Thoracic aorta (tissue), 2 donors: Measurements from ENCODE around the gene CAPN15. TPM values are rescaled to one million over a fixed set of nuclear protein-coding genes. Genes with fewer than 3 reads are reported as not detected.

Experiments
- ATAC-seq: fragments of 150-250 bp; one replicate; pipeline ENCODE4 v1.8.0; 2017; ENCODE audit warnings: low read depth; ENCODE audit not compliant: insufficient number of reproducible peaks, low FRiP score
- DNase-seq: peaks from one replicate; pipeline ENCODE4 v3.0.0-alpha.2; 2020; ENCODE audit warnings: low spot score
- H3K27ac ChIP-seq, 2 donors: fragments of 200-600 bp; sonication (generic); 1 replicate in 1 of 2; 2 replicates in 1 of 2; pipeline ENCODE4 v1.5.1; 2016; ENCODE audit warnings: mild to moderate bottlenecking in 2 of 2, moderate library complexity in 2 of 2
- H3K27me3 ChIP-seq: fragments of 200-600 bp; sonication (generic); replicated peaks from 2 replicates; pipeline ENCODE4 v1.6.0; 2016; ENCODE audit warnings: mild to moderate bottlenecking; ENCODE audit not compliant: insufficient read depth
- H3K36me3 ChIP-seq: fragments of 200-600 bp; sonication (generic); one replicate; pipeline ENCODE4 v1.5.1; 2016
- H3K4me1 ChIP-seq, 2 donors: fragments of 200-600 bp; sonication (generic); 1 replicate in 1 of 2; 2 replicates in 1 of 2; pipeline versions ENCODE4 v1.5.1 to v1.6.0; 2016; ENCODE audit warnings: low read depth in 2 of 2, mild to moderate bottlenecking in 1 of 2; ENCODE audit not compliant: control insufficient read depth in 1 of 2
- H3K4me3 ChIP-seq: fragments of 200-600 bp; sonication (generic); 2 replicates; pipeline ENCODE4 v1.5.1; 2016; ENCODE audit warnings: mild to moderate bottlenecking
- H3K9me3 ChIP-seq: fragments of 200-600 bp; sonication (generic); 2 replicates; pipeline ENCODE4 v1.5.1; 2016
- total RNA-seq, 2 donors: library from RNA; depleted of rRNA; stranded (reverse); fragments of >200 nt; gene quantifications; one replicate each; pipeline versions ENCODE4 v1.1.0 to v1.2.3, GENCODE V29; 2016
- TF ChIP-seq, protein P1 (sequence below): fragments of 200-600 bp; sonication (generic); IDR thresholded peaks from one replicate; pipeline ENCODE4 v1.5.1; 2019; ENCODE audit warnings: antibody characterized with exemption

Gene CAPN15
- total RNA-seq, 2 donors from 2014 or later: 46.2 to 96.6 TPM

DNA sequence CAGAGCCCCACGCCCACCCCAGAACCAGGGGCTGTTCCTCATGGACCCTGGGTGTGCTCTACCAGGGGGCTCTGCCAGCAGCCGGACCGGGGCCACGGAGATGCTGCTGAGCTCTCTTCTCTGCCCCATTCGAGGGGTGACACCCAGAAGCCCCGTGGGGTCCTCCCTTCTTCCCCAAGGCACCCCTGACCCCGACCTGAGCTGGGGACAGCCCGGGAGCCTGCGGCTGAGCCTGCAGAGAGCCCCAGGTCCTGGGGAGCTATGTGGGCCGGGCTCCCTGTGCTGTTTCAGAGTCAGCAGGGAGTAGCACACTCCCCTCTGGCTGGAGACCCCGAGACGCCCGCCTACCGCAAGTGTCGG is 31.5 kb downstream of the CAPN15 start:
- no peaks in the 10 kb centered on the region for H3K4me1 ChIP-seq
- H3K27me3 ChIP-seq: no peaks in the 10 kb centered on the region
- H3K9me3 ChIP-seq: no peaks in the 10 kb centered on the region
- TF ChIP-seq, protein P1, sequence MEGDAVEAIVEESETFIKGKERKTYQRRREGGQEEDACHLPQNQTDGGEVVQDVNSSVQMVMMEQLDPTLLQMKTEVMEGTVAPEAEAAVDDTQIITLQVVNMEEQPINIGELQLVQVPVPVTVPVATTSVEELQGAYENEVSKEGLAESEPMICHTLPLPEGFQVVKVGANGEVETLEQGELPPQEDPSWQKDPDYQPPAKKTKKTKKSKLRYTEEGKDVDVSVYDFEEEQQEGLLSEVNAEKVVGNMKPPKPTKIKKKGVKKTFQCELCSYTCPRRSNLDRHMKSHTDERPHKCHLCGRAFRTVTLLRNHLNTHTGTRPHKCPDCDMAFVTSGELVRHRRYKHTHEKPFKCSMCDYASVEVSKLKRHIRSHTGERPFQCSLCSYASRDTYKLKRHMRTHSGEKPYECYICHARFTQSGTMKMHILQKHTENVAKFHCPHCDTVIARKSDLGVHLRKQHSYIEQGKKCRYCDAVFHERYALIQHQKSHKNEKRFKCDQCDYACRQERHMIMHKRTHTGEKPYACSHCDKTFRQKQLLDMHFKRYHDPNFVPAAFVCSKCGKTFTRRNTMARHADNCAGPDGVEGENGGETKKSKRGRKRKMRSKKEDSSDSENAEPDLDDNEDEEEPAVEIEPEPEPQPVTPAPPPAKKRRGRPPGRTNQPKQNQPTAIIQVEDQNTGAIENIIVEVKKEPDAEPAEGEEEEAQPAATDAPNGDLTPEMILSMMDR: no peak
- ATAC-seq: no peak
- no peak for DNase-seq
- H3K4me3 ChIP-seq: no peak overlapping the region
- no peak overlapping the region for H3K27ac ChIP-seq
- H3K36me3 ChIP-seq: no peaks in the 10 kb centered on the region

- no peak for ATAC-seq
- H3K27me3 ChIP-seq: no peaks in the 10 kb centered on the region
- no peaks in the 10 kb centered on the region for H3K36me3 ChIP-seq
- no peaks in the 10 kb centered on the region for H3K4me1 ChIP-seq
- TF ChIP-seq, protein P1: no peak
- no peak overlapping the region for H3K27ac ChIP-seq
- DNase-seq: no peak
- no peak overlapping the region for H3K4me3 ChIP-seq
- no peaks in the 10 kb centered on the region for H3K9me3 ChIP-seq
These were observed 32.1 kb downstream of the CAPN15 start for GRCh38 chr16:559411-560203.

DNA sequence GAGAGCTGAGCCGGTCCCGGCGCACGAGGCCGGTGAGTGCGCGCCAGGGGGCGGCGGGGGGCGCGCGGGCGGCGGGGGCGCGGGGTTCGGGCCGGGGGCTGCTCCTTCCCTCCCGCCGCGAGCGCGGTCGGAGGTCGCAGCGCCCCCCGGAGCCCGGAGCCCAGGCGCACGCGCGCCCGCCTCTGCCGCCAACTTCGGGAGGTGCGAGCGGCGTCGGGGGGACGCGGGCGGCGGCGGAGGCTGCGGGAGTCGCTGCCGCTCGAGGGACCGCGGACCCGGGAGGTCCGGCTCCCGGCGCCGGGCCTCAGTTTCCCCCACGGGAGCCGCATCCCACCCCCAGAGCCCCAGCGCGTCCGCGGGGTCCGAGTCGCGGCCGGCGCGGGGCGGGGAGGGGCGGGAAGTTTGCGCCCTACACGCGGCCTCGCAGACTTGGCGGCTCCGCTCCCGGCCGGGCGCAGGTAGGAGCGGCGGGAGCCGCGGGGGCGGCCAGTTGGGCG is 32.7 kb downstream of the CAPN15 start, which contains the start of gene PRR35:
PRR35 (plus strand) TSS at position 191 of the 497 bp plus-strand sequence. CDS start 2,901 bp downstream, outside the sequence.
- no peak for ATAC-seq
- Histone ChIP-seq H3K9me3 (no peaks in the 10 kb centered on the region), H3K4me1 (peaks cover 0 to under 1% of the 10 kb centered on the region in 2 donors), H3K36me3 (no peaks in the 10 kb centered on the region), H3K27me3 (no peaks in the 10 kb centered on the region), H3K27ac (no peak within 1 kb of the TSS), H3K4me3 (no peak within 1 kb of the TSS)
- TF ChIP-seq, protein P1: no peak
- no peak for DNase-seq

GRCh38 chr16:560701-561412 is 33.3 kb downstream of the CAPN15 start:
- ATAC-seq (no peak), DNase-seq (no peak)
- no peaks in the 10 kb centered on the region for H3K9me3 ChIP-seq
- H3K4me1 ChIP-seq: peaks cover under 1 to 6% of the 10 kb centered on the region in 2 donors
- TF ChIP-seq, protein P1: no peak
- H3K36me3 ChIP-seq: no peaks in the 10 kb centered on the region
- H3K27me3 ChIP-seq: no peaks in the 10 kb centered on the region
- no peak overlapping the region for H3K27ac ChIP-seq
- no peak overlapping the region for H3K4me3 ChIP-seq

GRCh38 chr16:561413-561794 is 33.9 kb downstream of the CAPN15 start:
- no peaks in the 10 kb centered on the region for H3K9me3 ChIP-seq
- no peak overlapping the region for H3K4me3 ChIP-seq
- ATAC-seq: no peak
- no peaks in the 10 kb centered on the region for H3K27me3 ChIP-seq
- DNase-seq: no peak
- peaks cover 6 to 12% of the 10 kb centered on the region in 2 donors for H3K4me1 ChIP-seq
- H3K27ac ChIP-seq: no peak overlapping the region
- H3K36me3 ChIP-seq: no peaks in the 10 kb centered on the region
- TF ChIP-seq, protein P1: no peak
